CD14-positive monocyte (primary cell): ENCODE results near the gene SIRPB1. TPM values are rescaled to one million over a fixed set of nuclear protein-coding genes. Genes with fewer than 3 reads are reported as not detected.

Experiments
- DNase-seq, 3 donors: peaks; one replicate each; pipeline ENCODE4 v3.0.0-alpha.2; 2011 to 2022
- H2AFZ ChIP-seq: 2 replicates; pipeline ENCODE4 v1.6.0; 2012; ENCODE audit warnings: mild to moderate bottlenecking, low read depth, low read length, inconsistent platforms; ENCODE audit not compliant: insufficient read depth, poor library complexity, severe bottlenecking
- H3K27ac ChIP-seq, 2 donors: 1 replicate in 1 of 2; 2 replicates in 1 of 2; pipeline ENCODE4 v1.5.1; 2012 to 2013; ENCODE audit warnings: low read length in 2 of 2, control low read depth in 1 of 2, inconsistent platforms in 1 of 2, low read depth in 1 of 2, mild to moderate bottlenecking in 1 of 2
- H3K27me3 ChIP-seq, 2 donors: one replicate each; pipeline versions ENCODE4 v1.6.0 to v1.6.1; 2011 to 2013; ENCODE audit warnings: low read length in 2 of 2; ENCODE audit not compliant: control insufficient read depth in 2 of 2, insufficient read depth in 2 of 2
- H3K36me3 ChIP-seq, 2 donors: replicated peaks in 1 of 2; 1 replicate in 1 of 2; 2 replicates in 1 of 2; pipeline versions ENCODE4 v1.5.1 to v1.6.1; 2012 to 2013; ENCODE audit warnings: low read length in 2 of 2, control low read depth in 1 of 2, inconsistent platforms in 1 of 2, mild to moderate bottlenecking in 1 of 2; ENCODE audit not compliant: insufficient read depth in 2 of 2, control insufficient read depth in 1 of 2
- H3K4me1 ChIP-seq, 2 donors: 1 replicate in 1 of 2; 2 replicates in 1 of 2; pipeline versions ENCODE4 v1.5.1 to v1.6.1; 2012 to 2013; ENCODE audit warnings: low read length in 2 of 2, control low read depth in 1 of 2, inconsistent platforms in 1 of 2, mild to moderate bottlenecking in 1 of 2, moderate library complexity in 1 of 2; ENCODE audit not compliant: insufficient read depth in 2 of 2, control insufficient read depth in 1 of 2
- H3K4me2 ChIP-seq: replicated peaks from 2 replicates; pipeline ENCODE3; 2012; ENCODE audit warnings: low read length, moderate library complexity, mild to moderate bottlenecking; ENCODE audit not compliant: poor library complexity, severe bottlenecking; ENCODE audit errors: extremely low read depth
- H3K4me3 ChIP-seq, 3 experiments: fragments of 200-600 bp in 1 of 3; sonication (generic) in 1 of 3; replicated peaks in 1 of 3; 1 replicate in 2 of 3; 2 replicates in 1 of 3; pipeline ENCODE4 v1.5.1; 2011 to 2013; ENCODE audit warnings: low read length in 3 of 3, mild to moderate bottlenecking in 3 of 3, control low read depth in 2 of 3, low read depth in 2 of 3, inconsistent platforms in 1 of 3, moderate library complexity in 1 of 3
- H3K79me2 ChIP-seq: 2 replicates; pipeline ENCODE4 v1.6.0; 2012; ENCODE audit warnings: mild to moderate bottlenecking, control low read depth, inconsistent platforms, low read length, moderate library complexity; ENCODE audit not compliant: insufficient read depth
- H3K9ac ChIP-seq: 2 replicates; pipeline ENCODE4 v1.6.0; 2017; ENCODE audit warnings: low read length, mild to moderate bottlenecking; ENCODE audit not compliant: insufficient read depth, poor library complexity, severe bottlenecking
- H3K9me3 ChIP-seq, 2 donors: replicated peaks in 1 of 2; 1 replicate in 1 of 2; 2 replicates in 1 of 2; pipeline versions ENCODE4 v1.5.1 to v1.6.1; 2012 to 2013; ENCODE audit warnings: low read length in 2 of 2, control low read depth in 1 of 2; ENCODE audit not compliant: control insufficient read depth in 1 of 2, insufficient read depth in 1 of 2
- H4K20me1 ChIP-seq: 2 replicates; pipeline ENCODE4 v1.6.0; 2012; ENCODE audit warnings: mild to moderate bottlenecking, low read length, control low read depth, moderate library complexity; ENCODE audit not compliant: insufficient read depth
- H3K27ac Mint-ChIP-seq, 7 donors: one replicate each; pipeline ENCODE4 v1.8.0; 2020; ENCODE audit warnings: mild to moderate bottlenecking in 7 of 7, mixed read lengths in 7 of 7, moderate library complexity in 6 of 7, inconsistent platforms in 2 of 7
- H3K27me3 Mint-ChIP-seq, 3 donors: one replicate each; pipeline ENCODE4 v1.8.0; 2021 to 2022; ENCODE audit warnings: low read depth in 3 of 3, mild to moderate bottlenecking in 3 of 3, mixed read lengths in 3 of 3, moderate library complexity in 3 of 3, inconsistent platforms in 1 of 3
- H3K36me3 Mint-ChIP-seq, 2 donors: one replicate each; pipeline ENCODE4 v1.8.0; 2020; ENCODE audit warnings: mixed read lengths in 2 of 2, inconsistent platforms in 1 of 2, mild to moderate bottlenecking in 1 of 2
- H3K4me1 Mint-ChIP-seq: one replicate; pipeline ENCODE4 v1.8.0; 2020; ENCODE audit warnings: mild to moderate bottlenecking, mixed read lengths
- H3K4me3 Mint-ChIP-seq, 2 donors: one replicate each; pipeline ENCODE4 v1.8.0; 2020; ENCODE audit warnings: mild to moderate bottlenecking in 2 of 2, mixed read lengths in 2 of 2, moderate library complexity in 1 of 2
- H3K9me3 Mint-ChIP-seq, 7 donors: one replicate each; pipeline ENCODE4 v1.8.0; 2020 to 2022; ENCODE audit warnings: mixed read lengths in 7 of 7, mild to moderate bottlenecking in 6 of 7, moderate library complexity in 6 of 7, inconsistent platforms in 2 of 7
- WGBS: methylation state at CpG from one replicate; pipeline ENCODE4 v1.1.5; 2013; ENCODE audit warnings: missing lambda C conversion rate; ENCODE audit not compliant: insufficient coverage; 5-methylcytosine and 5-hydroxymethylcytosine counted together
- intact Hi-C, 2 donors: fragments of 100-400 bp; cut with micrococcal nuclease; formaldehyde crosslinking; loops; one replicate each; pipeline versions ENCODE4 v1.15.0 to v1.15.1; 2023
- polyA plus RNA-seq, 3 donors: library from polyadenylated mRNA; depleted of rRNA in 1 of 3; unstranded in 2 of 3; stranded (reverse) in 1 of 3; fragments of 300-500 nt in 2 of 3; fragments of >200 nt in 1 of 3; fragmentation: Illumina TruSeq in 2 of 3; gene quantifications; 1 replicate in 2 of 3; 2 replicates in 1 of 3; pipeline ENCODE4 v1.2.3, GENCODE V29; 2012 to 2021
- TF ChIP-seq, protein P1 (sequence below): fragments of 200-600 bp; IDR thresholded peaks from one replicate; pipeline ENCODE4 v1.8.0; 2022; ENCODE audit warnings: antibody characterized with exemption, mild to moderate bottlenecking

Gene SIRPB1
- polyA plus RNA-seq, 3 donors: 132 to 437 (median 137) TPM

DNA sequence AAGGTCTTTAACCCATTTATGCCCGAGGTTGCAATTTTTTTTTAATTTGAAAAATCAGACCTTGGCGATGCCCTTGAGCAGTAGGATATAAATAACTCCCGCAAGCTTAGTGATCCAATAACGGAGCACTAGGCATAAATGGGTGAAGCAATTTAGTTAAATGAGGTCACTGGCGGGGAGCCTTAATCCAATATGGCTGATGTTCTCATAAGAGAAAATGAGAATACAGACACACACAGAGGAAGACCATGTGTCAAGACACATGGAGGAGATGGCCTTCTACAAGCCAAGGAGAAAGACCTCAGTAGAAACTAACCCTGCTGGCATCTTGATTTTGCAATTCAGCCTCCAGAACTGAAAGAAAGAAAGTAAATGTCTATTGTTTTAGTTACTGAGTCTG, 37.0 kb upstream of the SIRPB1 start:
- Histone ChIP-seq H3K4me3 (no peak overlapping the region), H3K27me3 (no peaks in the 10 kb centered on the region), H3K27ac (no peak overlapping the region), H3K9me3 (no peaks in the 10 kb centered on the region), H2AFZ (no peak overlapping the region), H3K9ac (no peak overlapping the region), H3K36me3 (no peaks in the 10 kb centered on the region), H3K4me1 (peaks cover 5 to 22% of the 10 kb centered on the region in 2 donors), H3K79me2 (no peaks in the 10 kb centered on the region), H4K20me1 (no peaks in the 10 kb centered on the region), H3K4me2 (no peak overlapping the region)
- Mint-ChIP-seq H3K27ac (no peak overlapping the region), H3K9me3 (peaks cover 3 to 7% (median 4%) of the 10 kb centered on the region in 7 donors), H3K36me3 (no peaks in the 10 kb centered on the region), H3K27me3 (peaks cover 0 to 3% (median 2%) of the 10 kb centered on the region in 3 donors), H3K4me3 (no peak overlapping the region), H3K4me1 (peaks cover 28% of the 10 kb centered on the region)
- intact Hi-C loops: no loop called here
- WGBS: 100% methylated on average over 1 of the region's 5 CpGs
- TF ChIP-seq, protein P1, sequence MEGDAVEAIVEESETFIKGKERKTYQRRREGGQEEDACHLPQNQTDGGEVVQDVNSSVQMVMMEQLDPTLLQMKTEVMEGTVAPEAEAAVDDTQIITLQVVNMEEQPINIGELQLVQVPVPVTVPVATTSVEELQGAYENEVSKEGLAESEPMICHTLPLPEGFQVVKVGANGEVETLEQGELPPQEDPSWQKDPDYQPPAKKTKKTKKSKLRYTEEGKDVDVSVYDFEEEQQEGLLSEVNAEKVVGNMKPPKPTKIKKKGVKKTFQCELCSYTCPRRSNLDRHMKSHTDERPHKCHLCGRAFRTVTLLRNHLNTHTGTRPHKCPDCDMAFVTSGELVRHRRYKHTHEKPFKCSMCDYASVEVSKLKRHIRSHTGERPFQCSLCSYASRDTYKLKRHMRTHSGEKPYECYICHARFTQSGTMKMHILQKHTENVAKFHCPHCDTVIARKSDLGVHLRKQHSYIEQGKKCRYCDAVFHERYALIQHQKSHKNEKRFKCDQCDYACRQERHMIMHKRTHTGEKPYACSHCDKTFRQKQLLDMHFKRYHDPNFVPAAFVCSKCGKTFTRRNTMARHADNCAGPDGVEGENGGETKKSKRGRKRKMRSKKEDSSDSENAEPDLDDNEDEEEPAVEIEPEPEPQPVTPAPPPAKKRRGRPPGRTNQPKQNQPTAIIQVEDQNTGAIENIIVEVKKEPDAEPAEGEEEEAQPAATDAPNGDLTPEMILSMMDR: no peak
- DNase-seq: no peak

DNA sequence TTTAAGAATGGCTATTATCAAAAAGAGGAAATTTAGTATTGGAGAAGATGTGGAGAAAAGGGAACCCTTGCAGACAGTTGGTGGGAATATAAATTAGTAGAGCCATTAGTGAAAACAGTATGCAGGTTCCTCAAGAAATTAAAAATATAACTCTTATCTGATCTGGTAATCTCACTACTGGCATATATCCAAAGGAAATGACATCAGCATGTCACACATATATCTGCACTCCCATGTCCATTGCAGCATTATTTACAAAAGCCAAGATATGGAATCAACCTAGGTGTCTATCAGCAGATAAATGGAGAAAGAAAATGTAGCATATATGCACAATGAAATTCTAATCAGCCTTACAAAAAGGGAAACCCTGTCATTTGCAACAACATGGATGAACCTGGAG, 35.2 kb upstream of the SIRPB1 start:
- Mint-ChIP-seq H3K36me3 (no peaks in the 10 kb centered on the region), H3K4me3 (no peak overlapping the region), H3K4me1 (peaks cover 35% of the 10 kb centered on the region), H3K27ac (no peak overlapping the region), H3K9me3 (peaks cover 3 to 7% (median 4%) of the 10 kb centered on the region in 7 donors), H3K27me3 (peaks cover 0 to 5% (median 2%) of the 10 kb centered on the region in 3 donors)
- H3K9ac ChIP-seq: no peak overlapping the region
- peaks cover 9 to 26% of the 10 kb centered on the region in 2 donors for H3K4me1 ChIP-seq
- no peak overlapping the region for H3K27ac ChIP-seq
- no peaks in the 10 kb centered on the region for H3K27me3 ChIP-seq
- H2AFZ ChIP-seq: no peak overlapping the region
- DNase-seq: no peak
- no peaks in the 10 kb centered on the region for H3K9me3 ChIP-seq
- no peaks in the 10 kb centered on the region for H4K20me1 ChIP-seq
- TF ChIP-seq, protein P1: no peak
- no peak overlapping the region for H3K4me2 ChIP-seq
- no peaks in the 10 kb centered on the region for H3K36me3 ChIP-seq
- intact Hi-C loops: no loop called here
- H3K79me2 ChIP-seq: no peaks in the 10 kb centered on the region
- no peak overlapping the region for H3K4me3 ChIP-seq
